AG20443 (cell line): ENCODE results near the gene EPB41L1.

Experiments used
- DNase-seq: peaks from one replicate; pipeline ENCODE4 v3.0.0; 2012; ENCODE audit warnings: low spot score, mixed read lengths

Gene EPB41L1

DNA sequence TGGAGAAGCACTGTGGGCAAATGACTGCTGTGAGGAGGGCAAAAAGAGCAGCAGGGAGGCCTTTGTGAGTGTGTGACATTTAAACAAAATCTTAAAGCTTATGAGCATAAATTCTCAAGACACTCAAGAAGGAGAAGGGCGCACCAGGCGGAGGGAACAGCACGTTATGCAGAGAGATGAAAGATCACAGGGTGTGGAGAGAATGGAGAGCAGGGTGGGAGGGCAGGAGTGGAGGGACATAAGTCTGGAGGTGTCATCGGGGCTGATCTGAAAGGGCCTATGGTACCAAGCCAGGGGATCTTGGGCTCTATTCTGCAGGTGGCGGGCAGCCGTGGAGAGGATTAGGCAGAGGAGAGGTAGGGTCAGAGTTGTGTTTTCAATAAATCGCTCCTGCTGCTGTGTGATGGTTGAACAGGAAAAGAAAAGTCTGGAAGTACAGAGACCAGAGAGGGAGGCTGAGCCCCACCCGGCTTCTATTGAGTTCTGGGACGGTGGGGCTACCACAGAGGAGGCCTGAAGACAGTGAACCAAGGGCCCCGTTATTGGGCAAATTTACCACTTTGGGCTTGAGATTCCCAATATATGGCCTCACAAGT, 127.3 kb downstream of the EPB41L1 start:
- DNase-seq, result no peak
